NK-92 (cell line): ENCODE data around the gene ACTR8.

Experiments
- DNase-seq: peaks from one replicate; lab custom pipeline; 2025; ENCODE audit not compliant: unreplicated experiment; lab: John Stamatoyannopoulos, UW

The ACTR8 gene

DNA sequence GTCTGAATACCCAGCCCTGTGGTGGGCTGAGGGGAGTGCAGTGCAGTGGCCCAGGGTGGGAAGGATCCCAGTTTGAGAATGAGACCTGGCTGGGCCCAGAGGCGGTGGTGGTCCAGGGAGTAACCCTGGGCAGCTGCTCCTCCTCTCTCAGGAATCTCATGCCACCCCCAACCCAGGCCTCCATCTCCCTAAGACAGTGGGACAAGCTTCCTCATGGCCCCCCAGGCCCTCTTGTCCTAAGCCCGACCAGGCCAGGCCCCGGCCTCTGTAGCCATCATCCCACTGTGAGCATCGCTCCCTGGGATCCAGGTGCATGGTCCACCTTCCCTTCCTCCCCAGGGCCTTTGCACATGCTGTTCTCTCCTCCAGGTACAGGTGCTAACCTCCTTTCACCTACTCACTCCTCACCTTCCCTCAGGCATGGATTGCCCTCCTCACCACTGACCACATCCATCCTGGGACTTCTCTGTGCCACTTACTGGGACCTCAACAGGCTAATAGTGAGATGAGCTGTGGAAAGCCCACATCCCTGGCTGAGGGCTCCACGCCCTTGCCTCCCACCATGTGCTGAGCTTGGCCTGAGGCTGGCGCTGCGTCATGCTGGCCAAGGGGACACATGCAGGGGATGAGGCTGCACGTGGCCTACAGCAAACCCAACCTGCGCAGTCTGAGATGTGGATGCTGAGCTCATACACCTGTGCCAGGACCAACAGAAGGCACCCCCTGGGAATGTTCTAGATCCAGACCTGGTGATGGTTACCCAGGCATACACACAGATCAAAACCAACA lies 45.7 kb downstream of the ACTR8 start:
- no peak for DNase-seq

GRCh38 chr3:53835257-53835656 lies 46.7 kb downstream of the ACTR8 start:
- DNase-seq: no peak

GRCh38 chr3:53834429-53835095 lies 47.4 kb downstream of the ACTR8 start:
- DNase-seq: no peak

GRCh38 chr3:53833700-53834099 lies 48.3 kb downstream of the ACTR8 start:
- DNase-seq: no peak

DNA sequence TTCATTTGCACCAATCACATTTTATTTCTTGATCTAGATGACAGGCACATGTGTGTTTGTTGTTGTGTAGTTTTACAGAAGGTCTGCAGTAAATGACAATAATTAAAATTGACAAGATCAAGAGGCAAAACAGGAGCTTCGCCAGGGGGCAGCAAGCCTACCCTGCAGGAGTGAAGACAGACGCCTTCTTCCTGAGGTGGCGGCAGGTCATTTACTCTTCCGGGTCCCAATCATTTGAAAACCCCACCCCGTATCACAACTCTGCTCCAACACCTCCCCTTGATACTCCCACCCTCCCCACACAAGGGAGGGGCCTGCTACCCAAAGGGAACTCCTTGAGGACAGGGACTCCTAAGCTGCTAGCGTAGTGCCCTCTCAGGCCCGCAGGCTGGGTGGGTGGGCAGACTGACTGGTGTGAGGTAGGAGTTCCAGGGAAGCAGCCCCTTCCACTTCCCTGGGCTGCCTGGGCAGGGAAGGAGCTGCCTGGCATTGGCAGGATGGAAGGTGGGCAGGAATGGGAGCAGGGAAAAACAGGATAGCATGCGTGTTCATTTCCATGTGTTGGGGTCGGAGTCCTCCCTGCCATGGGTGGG lies 48.8 kb downstream of the ACTR8 start:
- no peak for DNase-seq

DNA sequence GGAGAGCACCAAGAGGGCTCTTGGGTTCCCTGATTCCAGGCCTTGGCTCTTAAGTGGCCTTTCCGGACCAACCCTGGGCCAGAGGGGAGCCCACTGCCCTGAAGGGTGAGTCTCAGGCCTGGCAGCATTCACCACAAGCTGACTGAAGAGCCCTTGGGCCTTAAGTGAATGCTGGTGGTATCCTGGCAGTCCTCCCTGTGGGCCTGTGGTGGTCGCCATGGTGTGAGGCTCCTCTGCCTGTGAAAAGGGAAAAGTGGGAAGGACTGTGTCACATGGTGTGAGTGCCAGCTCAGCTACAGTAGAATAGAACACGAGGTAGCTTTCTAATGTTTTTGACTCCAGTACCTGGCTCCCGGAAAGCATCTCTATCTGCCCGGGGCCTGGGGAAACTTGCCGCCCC lies 51.0 kb downstream of the ACTR8 start:
- DNase-seq: no peak

- no peak for DNase-seq
Measured at GRCh38 chr3:53829605-53830004, 52.3 kb downstream of the ACTR8 start.

DNA sequence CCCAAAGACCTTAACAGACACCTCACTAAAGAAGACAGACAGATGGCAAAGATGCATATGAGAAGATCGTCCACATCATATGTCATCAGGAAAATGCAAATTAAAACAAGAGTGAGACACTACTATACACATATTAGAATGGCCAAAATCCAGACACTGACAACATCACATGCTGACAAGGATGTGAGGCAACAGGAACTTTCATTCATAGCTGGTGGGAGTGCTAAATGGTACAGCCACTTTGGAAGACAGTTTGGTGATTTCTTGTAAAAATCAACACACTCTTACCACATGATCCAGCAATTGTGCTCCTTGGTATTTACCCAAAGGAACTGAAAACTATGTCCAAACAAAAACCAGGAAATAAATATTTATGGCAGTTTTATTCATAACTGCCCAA lies 53.4 kb downstream of the ACTR8 start:
- DNase-seq: no peak

DNA sequence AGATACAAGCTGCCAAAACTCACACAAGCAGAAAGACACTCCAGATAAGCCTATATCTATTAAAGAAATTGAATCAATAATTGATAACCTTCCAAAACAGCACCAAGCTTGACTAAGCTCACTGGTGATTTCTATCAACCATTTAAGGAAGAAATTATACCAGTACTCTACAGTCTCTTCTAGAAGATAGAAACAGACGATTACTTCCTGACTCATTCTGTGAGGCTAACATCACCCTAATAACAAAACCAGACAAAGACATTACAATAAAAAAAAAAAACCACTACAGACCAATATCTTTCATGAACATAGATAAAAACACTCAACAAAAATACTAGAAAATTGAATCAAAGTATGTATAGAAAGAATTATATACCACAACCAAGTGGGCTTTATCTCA lies 55.9 kb downstream of the ACTR8 start:
- no peak for DNase-seq

- no peak for DNase-seq
Measured at GRCh38 chr3:53824795-53825194, 57.2 kb downstream of the ACTR8 start.

DNA sequence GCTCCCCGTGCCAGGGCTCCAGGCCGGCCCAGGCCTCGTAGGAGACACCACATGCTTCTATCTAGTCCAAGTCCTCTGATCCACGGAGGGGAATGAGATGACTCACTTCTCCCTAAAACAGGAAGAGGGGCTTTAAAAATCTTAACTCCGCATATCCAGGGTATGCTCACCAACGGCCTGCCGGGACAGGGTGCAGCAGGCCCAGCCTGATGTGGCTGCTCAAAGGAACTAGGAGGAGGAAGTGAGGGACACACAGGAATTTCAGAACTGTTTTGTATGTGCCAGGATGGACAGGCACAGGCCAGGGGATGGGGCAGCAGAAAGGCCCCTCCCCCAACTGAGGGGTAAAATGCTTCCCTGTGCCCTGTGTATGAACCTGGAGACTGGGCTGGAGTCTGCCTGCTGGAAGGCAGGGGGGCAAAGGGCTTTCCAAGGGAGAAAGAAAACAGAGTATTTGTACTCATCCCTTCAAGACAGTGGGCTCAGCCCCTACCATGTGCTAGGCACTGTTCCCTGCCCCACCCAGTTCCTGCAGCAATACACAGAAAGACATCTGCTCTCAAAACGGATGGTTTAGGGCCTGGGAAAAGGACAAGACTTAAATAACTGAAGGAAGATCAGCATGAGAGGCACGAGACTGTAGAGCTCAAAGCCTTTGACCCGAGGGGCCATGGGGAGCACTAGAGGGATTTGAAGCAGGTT lies 57.8 kb downstream of the ACTR8 start:
- no peak for DNase-seq

GRCh38 chr3:53823026-53823955 lies 58.7 kb downstream of the ACTR8 start:
- DNase-seq: no peak

- no peak for DNase-seq
Measured at GRCh38 chr3:53822331-53822741, 59.6 kb downstream of the ACTR8 start.

DNA sequence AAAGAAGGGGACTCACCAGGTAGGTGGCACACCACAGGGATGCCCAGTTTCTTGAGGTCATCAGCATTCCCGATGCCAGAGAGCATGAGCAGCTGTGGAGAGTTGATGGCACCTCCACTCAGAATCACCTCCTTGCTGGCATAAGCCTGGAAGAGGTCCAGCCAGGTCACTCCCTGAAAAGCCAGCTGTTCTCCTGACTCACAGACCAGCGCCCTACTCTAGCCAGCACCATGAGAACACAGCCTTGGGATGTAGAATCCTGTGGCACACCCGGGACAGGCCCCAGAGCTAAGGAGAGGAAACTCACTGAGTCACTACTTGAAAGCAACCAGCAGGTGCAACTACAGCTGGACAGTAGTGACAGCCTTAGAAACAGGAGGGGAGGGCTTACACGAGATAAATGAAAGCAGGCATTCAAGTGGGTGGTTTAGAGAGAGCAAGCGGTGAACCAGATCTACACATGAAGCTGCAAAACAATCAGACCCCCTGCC lies 60.3 kb downstream of the ACTR8 start:
- DNase-seq: no peak

- no peak for DNase-seq
Measured at GRCh38 chr3:53820756-53821580, 61.0 kb downstream of the ACTR8 start.

- no peak for DNase-seq
Measured at GRCh38 chr3:53820084-53820483, 61.9 kb downstream of the ACTR8 start.

DNA sequence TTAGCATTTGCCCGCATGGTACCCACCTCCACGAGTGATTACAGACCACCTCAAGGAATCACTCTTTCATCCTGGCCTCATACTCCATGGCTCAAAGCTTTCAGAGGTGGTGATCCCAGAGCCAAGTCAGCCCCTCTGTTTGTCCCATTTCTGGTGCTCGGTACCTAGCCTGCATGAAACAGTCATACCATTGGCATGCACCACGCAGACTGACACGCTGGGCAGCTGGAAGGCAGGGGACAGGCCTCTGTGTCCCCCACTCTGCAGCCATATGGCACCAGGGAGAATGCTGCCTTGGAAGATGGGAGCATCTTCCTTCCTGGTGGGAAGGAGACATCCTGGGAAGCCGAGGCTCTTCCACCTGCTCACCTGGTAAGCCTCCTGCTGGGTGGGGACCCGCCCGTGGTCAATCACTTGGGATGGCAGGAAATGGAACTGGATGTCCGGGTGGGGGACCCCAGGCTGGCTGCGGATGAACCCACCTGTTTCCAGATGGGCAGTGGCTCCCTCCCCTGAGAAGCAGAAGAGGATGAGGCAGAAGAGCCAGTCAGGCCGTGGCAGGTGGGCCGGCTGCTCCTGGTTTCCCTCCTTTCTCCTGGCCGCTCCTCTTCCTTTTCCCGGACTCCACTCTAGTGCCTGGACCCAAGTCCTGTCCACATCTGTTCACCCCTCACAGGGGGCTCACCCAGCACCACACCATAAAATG lies 62.6 kb downstream of the ACTR8 start:
- no peak for DNase-seq

GRCh38 chr3:53818221-53819162 lies 63.5 kb downstream of the ACTR8 start:
- no peak for DNase-seq
